ENCODE results near the gene POLG2.

GRCh38 chr17:64470625-64471024 is 26.2 kb downstream of the POLG2 start:
- TF ChIP-seq CTCF (IDR thresholded peaks at IDR 0.05) (no peak), POLR2AphosphoS5 (IDR thresholded peaks at IDR 0.05) (no peak)
